Right forelimb (tissue), 1 donor: ENCODE data around the gene PGA5.
"Not testable (repeated sequence)": the region's sequence is repeated elsewhere in the genome, so short reads cannot be mapped to it uniquely, and the experiment has no call there.

Source experiments
- DNase-seq: peaks from one replicate; pipeline ENCODE4 v3.0.0-alpha.2; 2018

PGA5 gene

GRCh38 chr11:61229458-61229857 lies 11.5 kb upstream of the PGA5 start:
- DNase-seq = not testable (repeated sequence)

DNA sequence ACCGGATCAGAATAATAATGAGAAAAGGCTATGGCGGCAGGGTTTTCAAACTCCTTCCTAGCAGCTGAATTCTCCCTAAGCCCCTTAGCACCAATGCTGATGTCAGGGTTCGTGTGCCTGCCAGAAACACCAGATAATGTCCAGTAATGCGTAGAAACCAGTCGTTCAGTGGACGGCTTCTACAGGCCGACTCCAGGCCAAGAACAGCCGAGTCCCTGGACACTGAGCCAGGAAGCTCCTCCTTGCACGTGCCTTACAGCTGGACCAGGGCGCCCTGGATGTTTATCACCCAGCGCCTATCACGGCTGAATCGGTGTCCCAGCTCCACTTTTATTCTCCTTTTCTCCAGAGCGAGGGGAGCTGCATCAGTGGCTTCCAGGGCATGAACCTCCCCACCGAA lies 9.9 kb upstream of the PGA5 start:
- DNase-seq = not testable (repeated sequence)

DNA sequence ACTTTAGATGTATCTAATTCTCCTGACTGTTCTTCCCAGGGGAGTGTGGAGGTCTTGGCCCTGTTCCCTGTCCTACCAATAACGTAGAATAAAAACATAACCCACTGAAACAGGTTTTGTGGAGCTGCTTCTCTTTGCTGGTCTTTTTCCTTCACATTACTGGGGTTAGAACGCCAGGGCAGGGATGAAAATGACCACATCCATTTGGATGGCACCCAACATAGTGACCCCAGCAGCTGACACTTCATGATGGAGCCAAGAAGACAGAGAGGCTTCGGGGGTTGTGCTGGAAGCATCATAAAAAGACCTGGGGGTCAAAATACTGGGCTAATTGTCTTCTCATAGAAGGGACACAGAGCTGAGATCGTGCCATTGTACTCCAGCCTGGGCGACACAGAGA lies 9.4 kb upstream of the PGA5 start:
- not testable (repeated sequence) for DNase-seq

DNA sequence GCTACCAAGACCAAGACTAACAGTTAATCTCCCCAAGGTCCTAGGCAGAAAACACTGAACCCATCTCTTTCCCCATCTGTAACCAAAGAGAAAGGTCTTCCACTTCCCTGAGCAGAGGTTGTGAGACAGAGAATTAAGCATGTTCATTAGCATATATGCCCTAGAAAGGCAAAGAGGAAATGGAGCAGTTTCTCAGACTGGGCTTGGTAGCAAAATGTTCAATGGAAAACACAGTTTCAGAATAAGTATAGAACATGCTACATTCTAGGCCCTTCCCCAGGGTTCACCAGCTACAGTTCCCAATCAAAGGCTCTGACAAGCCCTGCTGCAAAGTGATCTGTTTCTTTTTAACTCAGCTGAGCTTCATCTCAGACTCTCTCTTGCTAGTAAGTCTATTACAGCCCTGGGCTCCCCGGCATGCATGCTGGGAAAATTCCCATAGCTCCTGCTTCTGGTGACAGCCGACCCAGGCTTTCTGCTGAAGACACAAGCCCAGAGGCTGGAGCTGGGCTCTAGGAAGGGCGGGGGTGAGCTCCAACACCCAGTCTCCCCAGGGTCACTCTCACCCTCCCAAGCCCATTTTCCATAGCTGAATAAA lies 8.3 kb upstream of the PGA5 start:
- DNase-seq = not testable (repeated sequence)

DNA sequence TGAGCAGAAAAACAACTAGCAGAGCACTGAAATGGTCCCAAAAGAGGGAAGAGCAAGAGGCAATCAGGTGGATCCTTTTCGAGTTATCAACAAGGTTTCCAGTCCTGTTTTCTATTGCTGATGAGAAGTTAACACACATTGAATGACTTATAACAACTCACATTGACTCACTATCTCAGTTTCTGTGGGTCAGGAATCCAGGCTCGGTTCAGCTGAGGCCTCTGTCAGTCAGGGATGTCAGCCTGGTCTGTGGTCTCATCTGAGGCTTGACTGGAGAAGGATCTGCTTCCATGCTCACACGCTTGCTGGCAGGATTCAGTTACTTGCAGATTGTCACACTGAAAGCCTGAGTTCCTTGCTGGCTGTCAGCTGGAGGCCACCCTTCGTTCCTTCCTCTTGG lies 3.8 kb upstream of the PGA5 start:
- DNase-seq = not testable (repeated sequence)

DNA sequence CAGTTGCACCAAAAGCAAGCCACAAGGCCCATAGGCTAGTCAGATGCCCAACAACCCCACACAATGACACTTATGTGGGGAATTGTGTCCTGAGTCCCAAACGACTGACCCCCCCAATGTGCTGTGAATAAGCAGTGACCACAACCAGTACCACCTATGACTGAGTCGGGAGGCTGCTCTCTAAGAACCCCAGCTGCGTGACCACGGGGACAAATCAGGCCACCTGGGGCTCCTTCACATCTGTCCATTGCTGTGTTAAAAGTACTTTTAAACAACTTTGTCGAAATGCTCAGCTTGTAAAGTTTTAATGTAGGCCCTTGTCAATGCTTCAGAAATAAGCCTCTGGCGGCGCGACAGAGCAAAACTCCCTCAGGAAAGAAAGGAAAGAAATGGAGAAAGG lies 687 bp upstream of the PGA5 start:
- not testable (repeated sequence) for DNase-seq

GRCh38 chr11:61241526-61241925 lies 551 bp downstream of the PGA5 start:
- not testable (repeated sequence) for DNase-seq

- not testable (repeated sequence) for DNase-seq
These were observed 4.4 kb downstream of the PGA5 start for GRCh38 chr11:61245284-61245964.

DNA sequence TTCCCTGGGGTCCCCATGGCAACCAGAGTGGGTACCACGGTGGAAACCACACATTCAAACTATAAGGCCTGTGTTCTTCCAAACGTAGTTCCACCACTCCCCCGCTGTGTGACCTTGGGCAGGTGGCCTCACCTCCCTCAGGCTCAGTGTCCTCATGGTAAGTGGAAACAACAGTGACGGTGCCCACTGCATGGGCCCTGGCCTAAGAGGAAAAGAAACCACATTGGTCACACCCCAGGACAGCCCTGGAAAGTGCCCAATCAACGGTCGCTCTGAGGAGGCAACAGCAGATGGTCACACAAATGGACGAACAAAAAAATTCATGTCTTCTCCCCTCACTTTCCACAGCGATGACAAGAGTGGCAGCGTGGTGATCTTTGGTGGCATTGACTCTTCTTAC lies 7.1 kb downstream of the PGA5 start:
- not testable (repeated sequence) for DNase-seq

DNA sequence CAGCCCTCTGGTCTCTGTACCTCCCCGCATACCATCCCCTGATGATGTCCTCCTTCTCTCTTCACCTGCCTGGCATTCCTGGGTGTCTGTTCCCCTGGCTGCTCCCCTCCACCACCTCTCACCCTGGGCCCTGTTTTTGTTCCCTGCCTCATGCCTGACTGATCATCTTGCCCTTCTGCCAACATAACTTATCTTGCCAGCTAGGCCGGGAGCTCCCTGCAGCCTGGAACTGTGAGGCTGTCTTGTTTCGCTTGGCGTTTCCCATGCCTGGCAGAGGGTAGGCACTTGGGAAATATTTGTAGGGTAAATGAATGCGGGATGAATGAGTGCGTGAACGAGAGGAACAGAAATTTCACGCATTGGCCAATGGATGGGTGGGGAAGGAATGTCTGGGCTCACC lies 8.2 kb downstream of the PGA5 start:
- not testable (repeated sequence) for DNase-seq

DNA sequence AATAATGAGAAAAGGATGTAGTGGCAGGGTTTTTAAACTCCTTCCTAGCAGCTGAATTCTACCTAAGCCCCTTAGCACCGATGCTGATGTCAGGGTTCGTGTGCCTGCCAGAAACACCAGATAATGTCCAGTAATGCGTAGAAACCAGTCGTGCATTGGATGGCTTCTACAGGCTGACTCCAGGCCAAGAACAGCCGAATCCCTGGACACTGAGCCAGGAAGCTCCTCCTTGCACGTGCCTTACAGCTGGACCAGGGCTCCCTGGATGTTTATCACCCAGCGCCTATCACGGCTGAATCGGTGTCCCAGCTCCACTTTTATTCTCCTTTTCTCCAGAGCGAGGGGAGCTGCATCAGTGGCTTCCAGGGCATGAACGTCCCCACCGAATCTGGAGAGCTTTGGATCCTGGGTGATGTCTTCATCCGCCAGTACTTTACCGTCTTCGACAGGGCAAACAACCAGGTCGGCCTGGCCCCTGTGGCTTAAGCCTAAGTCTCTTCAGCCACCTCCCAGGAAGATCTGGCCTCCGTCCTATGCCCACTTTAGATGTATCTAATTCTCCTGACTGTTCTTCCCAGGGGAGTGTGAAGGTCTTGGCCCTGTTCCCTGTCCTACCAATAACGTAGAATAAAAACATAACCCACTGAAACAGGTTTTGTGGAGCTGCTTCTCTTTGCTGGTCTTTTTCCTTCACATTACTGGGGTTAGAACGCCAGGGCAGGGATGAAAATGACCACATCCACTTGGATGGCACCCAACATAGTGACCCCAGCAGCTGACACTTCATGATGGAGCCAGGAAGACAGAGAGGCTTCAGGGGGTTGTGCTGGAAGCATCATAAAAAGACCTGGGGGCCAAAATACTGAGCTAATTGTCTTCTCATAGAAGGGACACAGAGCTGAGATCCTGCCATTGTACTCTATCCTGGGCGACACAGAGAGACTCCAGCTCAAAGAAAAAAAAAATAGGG lies 10.1 kb downstream of the PGA5 start:
- peak; percentile 81 for DNase-seq

DNA sequence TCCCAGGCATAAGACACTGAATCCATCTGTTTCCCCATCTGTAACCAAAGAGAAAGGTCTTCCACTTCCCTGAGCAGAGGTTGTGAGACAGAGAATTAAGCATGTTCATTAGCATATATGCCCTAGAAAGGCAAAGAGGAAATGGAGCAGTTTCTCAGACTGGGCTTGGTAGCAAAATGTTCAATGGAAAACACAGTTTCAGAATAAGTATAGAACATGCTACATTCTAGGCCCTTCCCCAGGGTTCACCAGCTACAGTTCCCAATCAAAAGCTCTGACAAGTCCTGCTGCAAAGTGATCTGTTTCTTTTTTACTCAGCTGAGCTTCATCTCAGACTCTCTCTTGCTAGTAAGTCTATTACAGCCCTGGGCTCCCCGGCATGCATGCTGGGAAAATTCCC lies 11.4 kb downstream of the PGA5 start:
- DNase-seq = not testable (repeated sequence)

DNA sequence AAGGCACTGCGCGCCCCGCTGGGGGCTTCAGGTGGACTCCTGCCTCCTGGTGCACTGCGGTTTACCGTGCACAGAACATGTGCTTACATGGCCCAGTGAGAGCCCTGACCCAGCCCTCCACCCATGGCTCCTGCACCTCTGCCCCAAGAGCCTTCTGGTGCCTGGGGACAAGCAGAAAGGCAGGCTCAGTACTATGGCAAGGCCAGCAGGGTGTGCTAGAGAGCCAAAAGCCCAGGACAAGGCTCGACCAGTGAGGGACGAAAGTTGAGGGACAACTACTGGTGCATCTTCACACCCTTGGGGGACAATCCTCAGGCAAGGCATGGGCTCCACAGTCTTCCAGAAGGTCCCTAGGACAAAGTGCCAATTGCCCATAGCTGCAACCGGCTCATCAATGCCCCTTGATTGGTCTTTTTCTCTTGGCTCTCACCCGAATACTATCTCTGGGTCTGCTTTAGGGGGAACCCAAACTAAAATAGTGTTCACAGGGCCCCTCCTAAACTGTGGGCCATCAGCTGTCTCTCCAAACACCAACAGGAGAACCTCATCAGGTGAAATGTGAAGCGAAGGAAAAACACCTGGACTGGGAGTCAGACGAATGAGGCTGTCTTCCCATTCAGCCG lies 13.5 kb downstream of the PGA5 start:
- DNase-seq = peak; percentile 51

- DNase-seq = no peak
These were observed 15.9 kb downstream of the PGA5 start for GRCh38 chr11:61256710-61257482.

DNA sequence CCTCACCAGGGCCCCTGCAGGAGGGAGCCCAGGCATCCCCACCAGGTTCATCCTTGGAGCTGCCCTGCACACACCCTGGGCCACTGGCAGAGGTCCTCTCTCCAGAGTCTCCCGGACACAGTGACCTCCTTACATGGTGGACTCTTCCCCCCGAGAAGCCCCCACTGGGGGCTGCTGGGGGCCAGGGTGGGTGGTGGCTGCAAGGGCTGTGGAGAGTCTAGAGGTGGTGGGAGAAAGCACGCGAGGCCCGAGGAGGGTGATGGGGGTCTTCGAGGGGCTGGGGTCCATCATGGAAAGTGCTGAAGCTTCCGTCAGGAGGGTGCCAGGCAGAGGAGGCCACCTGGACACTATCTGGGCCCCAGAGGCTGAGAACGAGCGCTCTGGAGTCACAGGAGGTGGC lies 17.6 kb downstream of the PGA5 start:
- no peak for DNase-seq

GRCh38 chr11:61259363-61259762 lies 18.4 kb downstream of the PGA5 start:
- no peak for DNase-seq

- no peak for DNase-seq
These were observed 23.4 kb downstream of the PGA5 start for GRCh38 chr11:61264371-61264770.

GRCh38 chr11:61264795-61265194 lies 23.8 kb downstream of the PGA5 start:
- DNase-seq = no peak

- no peak for DNase-seq
These were observed 24.4 kb downstream of the PGA5 start for GRCh38 chr11:61265357-61265756.

DNA sequence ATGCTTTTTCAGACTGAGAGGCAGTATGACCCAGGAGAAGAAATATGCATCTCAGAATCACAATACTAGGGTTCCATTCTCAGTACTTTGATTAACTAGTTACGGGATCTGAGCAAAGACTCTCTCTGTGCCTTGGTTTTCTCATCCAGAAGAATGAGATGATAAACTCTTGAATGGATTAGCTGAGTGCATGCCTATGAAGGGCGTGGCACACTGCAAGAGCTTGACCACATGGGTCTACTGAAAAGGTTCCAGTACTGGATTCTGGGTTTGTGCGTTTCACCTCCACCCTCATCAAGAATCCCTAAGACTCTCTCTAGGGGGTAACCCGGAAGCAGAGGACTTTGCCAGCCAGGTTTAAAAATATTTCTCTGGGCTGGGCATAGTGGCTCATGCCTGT lies 25.6 kb downstream of the PGA5 start:
- no peak for DNase-seq

GRCh38 chr11:61267437-61267841 lies 26.5 kb downstream of the PGA5 start:
- no peak for DNase-seq

DNA sequence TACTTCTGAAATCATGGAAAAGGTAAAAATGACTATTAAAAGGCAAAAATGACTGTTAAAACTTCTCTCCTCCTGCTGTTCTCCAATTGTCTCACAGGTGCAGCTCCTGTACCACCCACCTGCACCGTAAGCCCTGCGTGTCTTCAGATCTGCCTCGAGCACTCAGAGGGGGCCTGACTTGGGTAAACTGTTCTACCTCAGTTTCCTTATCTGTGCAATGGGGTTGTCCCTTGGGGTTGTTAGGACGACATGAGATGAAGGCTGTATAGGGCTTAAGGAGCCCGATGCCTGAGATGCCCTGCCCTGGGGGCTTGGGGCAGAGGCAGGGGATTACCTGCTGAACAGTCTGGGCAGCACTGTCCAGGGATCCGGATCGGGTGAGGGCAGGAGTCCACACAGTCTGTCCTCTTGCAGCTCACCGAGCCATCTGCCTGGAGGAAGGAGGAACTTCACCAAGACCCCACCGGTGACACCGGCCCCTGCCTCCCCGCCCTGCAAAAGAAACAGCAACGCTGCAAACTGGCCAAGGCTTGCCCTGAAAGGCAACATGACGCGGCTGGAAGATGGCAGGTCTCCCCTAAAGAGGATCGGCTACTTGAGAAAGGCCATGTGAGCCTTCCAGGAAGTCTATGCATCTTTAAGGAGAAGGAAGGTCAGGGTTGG lies 27.7 kb downstream of the PGA5 start:
- no peak for DNase-seq
